HEK293T (cell line): ENCODE data around the gene IL3.

Source experiments
- CTBP1 ChIP-seq: fragments of 450-650 bp; IDR thresholded peaks from 2 replicates; pipeline ENCODE4 v1.6.1; 2016; ENCODE audit warnings: borderline replicate concordance
- ELF4 ChIP-seq: fragments of 450-650 bp; IDR thresholded peaks from 2 replicates; pipeline ENCODE4 v1.6.1; 2017; ENCODE audit warnings: antibody characterized with exemption
- FOXK2 ChIP-seq: fragments of 450-650 bp; IDR thresholded peaks from 2 replicates; pipeline ENCODE4 v1.6.1; 2016; ENCODE audit warnings: mild to moderate bottlenecking
- SP1 ChIP-seq: fragments of 450-650 bp; IDR thresholded peaks from 2 replicates; pipeline ENCODE4 v1.6.1; 2017
- SUZ12 ChIP-seq: fragments of 450-650 bp; IDR thresholded peaks from 2 replicates; pipeline ENCODE4 v1.6.1; 2016; ENCODE audit warnings: mild to moderate bottlenecking
- TF ChIP-seq, protein P1 (sequence below): fragments of 450-650 bp; IDR thresholded peaks from 2 replicates; pipeline ENCODE4 v1.6.1; 2016

DNA sequence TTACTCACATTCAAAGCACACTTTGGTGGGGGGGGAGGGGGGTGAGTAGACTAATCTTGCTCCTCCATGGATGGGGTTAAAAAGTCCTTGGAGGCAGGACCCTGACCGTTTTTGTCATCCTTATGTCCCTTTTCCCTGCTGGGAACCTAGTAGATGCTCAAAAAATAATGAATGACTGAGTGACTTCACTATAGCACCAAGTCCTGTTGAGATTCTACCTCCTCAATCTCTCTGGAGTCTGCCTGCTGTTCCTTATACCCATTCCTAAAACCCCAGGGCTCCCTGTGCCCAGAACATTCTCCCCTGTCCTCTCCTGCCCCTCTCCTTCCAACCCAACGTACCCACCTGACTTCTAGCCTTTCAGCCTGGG, 10.9 kb downstream of the IL3 start:
- TF ChIP-seq SP1 (no peak), SUZ12 (no peak), FOXK2 (no peak), ELF4 (no peak), CTBP1 (no peak)
- TF ChIP-seq, protein P1, sequence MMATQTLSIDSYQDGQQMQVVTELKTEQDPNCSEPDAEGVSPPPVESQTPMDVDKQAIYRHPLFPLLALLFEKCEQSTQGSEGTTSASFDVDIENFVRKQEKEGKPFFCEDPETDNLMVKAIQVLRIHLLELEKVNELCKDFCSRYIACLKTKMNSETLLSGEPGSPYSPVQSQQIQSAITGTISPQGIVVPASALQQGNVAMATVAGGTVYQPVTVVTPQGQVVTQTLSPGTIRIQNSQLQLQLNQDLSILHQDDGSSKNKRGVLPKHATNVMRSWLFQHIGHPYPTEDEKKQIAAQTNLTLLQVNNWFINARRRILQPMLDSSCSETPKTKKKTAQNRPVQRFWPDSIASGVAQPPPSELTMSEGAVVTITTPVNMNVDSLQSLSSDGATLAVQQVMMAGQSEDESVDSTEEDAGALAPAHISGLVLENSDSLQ = no peak
